ENCODE data around the gene ATP10B.
A peak's percentile ranks its signal among the peaks of the same experiment; 100 is the strongest.

The ATP10B gene

GRCh38 chr5:160640406-160640805, 211.6 kb downstream of the ATP10B start:
- TF ChIP-seq CTCF (conservative IDR thresholded peaks at IDR 0.05), result no peak
- H3K27ac ChIP-seq, result peak overlapping the region; percentile 96

GRCh38 chr5:160638161-160638742, 213.8 kb downstream of the ATP10B start:
- no peak for TF ChIP-seq CTCF (conservative IDR thresholded peaks at IDR 0.05)

GRCh38 chr5:160637357-160638090, 214.5 kb downstream of the ATP10B start:
- peak overlapping the region; percentile 96 for H3K27ac ChIP-seq

More at GRCh38 chr5:160638161-160638742, 213.8 kb downstream of the ATP10B start:
- H3K27ac ChIP-seq, result peak overlapping the region; percentile 96

GRCh38 chr5:160635663-160636062, 216.3 kb downstream of the ATP10B start:
- H3K27ac ChIP-seq, result peak overlapping the region; percentile 96; the same call in 1 of the 2 replicates
- TF ChIP-seq CTCF (conservative IDR thresholded peaks at IDR 0.05), result no peak

More at GRCh38 chr5:160637357-160638090, 214.5 kb downstream of the ATP10B start:
- no peak for TF ChIP-seq CTCF (conservative IDR thresholded peaks at IDR 0.05)

- no peak for TF ChIP-seq CTCF (conservative IDR thresholded peaks at IDR 0.05)
Measured at GRCh38 chr5:160635046-160635445, 217.0 kb downstream of the ATP10B start.

GRCh38 chr5:160629003-160629402, 223.0 kb downstream of the ATP10B start:
- no peak overlapping the region for H3K27ac ChIP-seq
- no peak for TF ChIP-seq CTCF (conservative IDR thresholded peaks at IDR 0.05)

More at GRCh38 chr5:160635046-160635445, 217.0 kb downstream of the ATP10B start:
- peak overlapping the region; percentile 56; the same call in 1 of the 2 replicates for H3K27ac ChIP-seq

- no peak for TF ChIP-seq CTCF (conservative IDR thresholded peaks at IDR 0.05)
Measured at GRCh38 chr5:160628619-160628968, 223.4 kb downstream of the ATP10B start.

More at GRCh38 chr5:160628619-160628968, 223.4 kb downstream of the ATP10B start:
- no peak overlapping the region for H3K27ac ChIP-seq

Data from VCaP (cell line).